Heart left ventricle (tissue), 13 donors: ENCODE data around the gene URB2.

Source experiments
- CTCF ChIP-seq, 12 donors: fragments of 200-600 bp; sonication (generic) in 4 of 12; IDR thresholded peaks; one replicate each; pipeline versions ENCODE4 v1.5.0 to v1.8.0; 2018 to 2022; ENCODE audit warnings: antibody characterized with exemption in 12 of 12, mild to moderate bottlenecking in 5 of 12
- POLR2A ChIP-seq, 2 donors: fragments of 450-650 bp; IDR thresholded peaks; one replicate each; pipeline ENCODE4 v1.6.1; 2017; ENCODE audit warnings: antibody characterized with exemption in 2 of 2, mild to moderate bottlenecking in 2 of 2, moderate library complexity in 2 of 2
- donor health status: ischemic (EF 13 %, LVEDD 7.1; RV severe dilation, severe dysfunction).
- donor health status: DM: no; HTN: yes; CAD: no.
- donor health status: DM: no; HTN: no; CAD: no.
- donor health status: ischemic (EF 25% LVEDD 6.9; RV normal size, moderate dysfunction).
- donor health status: ischemic (EF 25% LVEDD 5.7; RV mildly dilated, moderate dysfunction).
- donor health status: ischemic (EF 35%, LVEDD 5.7; RV mildly dilated, moderate dysfunction).
- donor health status: nonischemic (EF 11% LVEDD 7.7; RV severe dilation, severe dysfunction).
- donor health status: DM: yes; HTN: yes; CAD: no.
- donor health status: PGD.
- donor health status: ischemic (EF 29% LVEDD 5.4; RV normal size, mild dysfunction).
- donor health status: nonischemic (EF 23%, LVEDD 6.1; RV moderate dilation, normal function).

GRCh38 chr1:229657993-229658755 lies 32.1 kb downstream of the URB2 start:
- no peak for TF ChIP-seq CTCF (IDR thresholded peaks at IDR 0.05)
- no peak for TF ChIP-seq POLR2A (IDR thresholded peaks at IDR 0.05)
